Left lung (tissue), 10 donors: Measurements from ENCODE around the gene ATP2C1. TPM values are rescaled to one million over a fixed set of nuclear protein-coding genes. Genes with fewer than 3 reads are reported as not detected.
A peak's percentile ranks its signal among the peaks of the same experiment; 100 is the strongest.

Experiments used
- ATAC-seq: fragments of 200-7000 bp; cut with Tn5 transposase; one replicate; pipeline ENCODE4 v1.9.1; 2020; ENCODE audit warnings: moderate library complexity
- DNase-seq, 4 donors: peaks; one replicate each; pipeline ENCODE4 v3.0.0-alpha.2; 2013 to 2020
- H3K27ac ChIP-seq, 2 donors: fragments of 200-600 bp; sonication (generic) in 1 of 2; one replicate each; pipeline versions ENCODE4 v1.5.0 to v1.8.0; 2020 to 2021
- H3K27me3 ChIP-seq, 2 donors: fragments of 200-600 bp; sonication (generic) in 1 of 2; one replicate each; pipeline versions ENCODE4 v1.5.0 to v1.8.0; 2020 to 2021
- H3K36me3 ChIP-seq, 2 donors: fragments of 200-600 bp; sonication (generic) in 1 of 2; one replicate each; pipeline versions ENCODE4 v1.5.0 to v1.8.0; 2020 to 2021
- H3K4me1 ChIP-seq, 2 donors: fragments of 200-600 bp; one replicate each; pipeline ENCODE4 v1.8.0; 2021
- H3K4me3 ChIP-seq, 2 donors: fragments of 200-600 bp; sonication (generic) in 1 of 2; one replicate each; pipeline versions ENCODE4 v1.5.0 to v1.8.0; 2020 to 2021; ENCODE audit warnings: mild to moderate bottlenecking in 1 of 2
- H3K9me3 ChIP-seq, 2 donors: fragments of 200-600 bp; sonication (generic) in 1 of 2; one replicate each; pipeline versions ENCODE4 v1.5.0 to v1.8.0; 2020 to 2021
- intact Hi-C, 2 donors: fragments of 100-400 bp; cut with DNase I; formaldehyde crosslinking; loops; one replicate each; pipeline versions ENCODE4 v1.11.2 to v1.14.2; 2022
- polyA plus RNA-seq, 6 donors: library from polyadenylated mRNA; unstranded; fragments of 120-200 nt; gene quantifications; one replicate each; pipeline ENCODE4 v1.2.1, GENCODE V29; 2013; ENCODE audit not compliant: insufficient read length in 6 of 6
- total RNA-seq, 2 donors: library from RNA; stranded (reverse); fragmentation: NEBNext Ultra II Directional; extraction: Animal tissue kit (Norgen Biotek cat#: 25700); gene quantifications; one replicate each; pipeline ENCODE4 v1.2.1, GENCODE V29; 2021
- TF ChIP-seq, protein P1 (sequence below), 2 donors: fragments of 200-600 bp; sonication (generic) in 1 of 2; IDR thresholded peaks; one replicate each; pipeline versions ENCODE4 v1.5.0 to v1.8.0; 2021; ENCODE audit warnings: antibody characterized with exemption in 2 of 2
- donor health status: DM: no; HTN: yes; CAD: no.
- donor health status: DM: no; HTN: no; CAD: no.

Gene ATP2C1
- total and polyA plus RNA-seq, 8 donors: 113 to 161 (median 130) TPM

DNA sequence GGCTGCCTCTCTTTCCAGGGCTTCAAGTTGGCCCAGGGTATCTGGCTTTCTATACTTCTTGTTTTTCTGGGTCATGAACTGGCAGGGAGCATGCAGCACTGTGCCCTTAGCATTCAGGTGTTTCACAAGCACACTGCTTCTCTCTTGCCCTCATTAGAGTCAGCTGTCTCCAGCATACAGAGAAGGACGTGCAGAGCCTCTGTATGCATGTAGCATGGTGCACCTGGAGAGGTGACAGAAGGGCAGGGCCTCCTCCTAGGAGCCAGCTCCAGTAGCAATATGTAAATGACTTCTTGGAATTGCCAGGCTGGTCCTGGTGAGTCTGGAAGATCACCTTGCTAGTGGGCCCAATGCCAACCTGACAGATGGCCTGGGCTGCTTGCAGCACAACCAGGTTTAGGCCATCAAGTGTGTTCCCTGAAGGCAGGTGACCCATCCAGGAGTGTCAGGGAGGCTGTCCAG is 44.8 kb upstream of the ATP2C1 start:
- TF ChIP-seq, protein P1, sequence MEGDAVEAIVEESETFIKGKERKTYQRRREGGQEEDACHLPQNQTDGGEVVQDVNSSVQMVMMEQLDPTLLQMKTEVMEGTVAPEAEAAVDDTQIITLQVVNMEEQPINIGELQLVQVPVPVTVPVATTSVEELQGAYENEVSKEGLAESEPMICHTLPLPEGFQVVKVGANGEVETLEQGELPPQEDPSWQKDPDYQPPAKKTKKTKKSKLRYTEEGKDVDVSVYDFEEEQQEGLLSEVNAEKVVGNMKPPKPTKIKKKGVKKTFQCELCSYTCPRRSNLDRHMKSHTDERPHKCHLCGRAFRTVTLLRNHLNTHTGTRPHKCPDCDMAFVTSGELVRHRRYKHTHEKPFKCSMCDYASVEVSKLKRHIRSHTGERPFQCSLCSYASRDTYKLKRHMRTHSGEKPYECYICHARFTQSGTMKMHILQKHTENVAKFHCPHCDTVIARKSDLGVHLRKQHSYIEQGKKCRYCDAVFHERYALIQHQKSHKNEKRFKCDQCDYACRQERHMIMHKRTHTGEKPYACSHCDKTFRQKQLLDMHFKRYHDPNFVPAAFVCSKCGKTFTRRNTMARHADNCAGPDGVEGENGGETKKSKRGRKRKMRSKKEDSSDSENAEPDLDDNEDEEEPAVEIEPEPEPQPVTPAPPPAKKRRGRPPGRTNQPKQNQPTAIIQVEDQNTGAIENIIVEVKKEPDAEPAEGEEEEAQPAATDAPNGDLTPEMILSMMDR (IDR thresholded peaks at IDR 0.05): no peak
- intact Hi-C loops: no loop called here

DNA sequence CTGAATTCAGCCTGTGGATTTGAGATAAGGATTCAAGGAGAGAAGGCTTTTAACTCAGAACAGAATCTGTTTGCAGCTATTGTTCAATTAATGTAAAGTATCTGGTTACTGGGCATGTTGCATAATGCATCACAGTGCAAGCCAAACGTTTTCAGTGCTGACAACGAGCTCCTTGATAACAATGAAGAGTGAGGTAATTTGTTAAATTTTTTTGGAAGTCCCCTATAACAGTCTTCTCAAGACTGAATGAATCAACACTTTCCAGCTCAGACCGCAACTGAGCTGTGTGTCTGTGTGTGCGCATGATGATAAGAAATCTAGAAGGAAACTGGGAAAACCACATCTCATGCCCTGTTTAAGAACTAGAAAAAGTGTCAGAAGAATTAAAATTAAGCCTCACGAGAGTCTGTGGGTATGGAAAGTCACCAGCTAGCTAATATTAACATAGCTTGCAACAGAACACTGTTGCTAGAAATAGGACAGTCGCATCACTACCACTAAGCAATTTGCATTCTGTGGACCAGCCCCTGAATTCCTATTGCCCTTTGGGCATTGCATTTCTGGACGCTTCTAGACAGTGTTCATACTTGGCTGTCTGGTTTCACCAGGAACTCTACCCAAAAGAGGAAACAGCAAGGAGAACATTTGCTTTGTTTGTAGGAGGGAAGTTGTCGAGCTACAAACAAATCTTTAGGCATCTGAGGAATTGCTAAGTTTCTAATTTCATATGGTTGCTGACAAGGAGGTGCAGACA is 43.7 kb upstream of the ATP2C1 start:
- H3K9me3 ChIP-seq: no peaks in the 10 kb centered on the region
- no peaks in the 10 kb centered on the region for H3K36me3 ChIP-seq
- peak overlapping the region; percentile 69 to 77 for H3K27ac ChIP-seq
- DNase-seq (peak in 3 of 4 donors; percentile 29 to 68 (median 40)), ATAC-seq (peak; percentile 78)
- TF ChIP-seq, protein P1 (IDR thresholded peaks at IDR 0.05): no peak
- H3K4me1 ChIP-seq: peaks cover 10 to 24% of the 10 kb centered on the region in 2 donors
- H3K27me3 ChIP-seq: no peaks in the 10 kb centered on the region
- intact Hi-C loops: no loop called here
- H3K4me3 ChIP-seq: peak overlapping the region in 1 of 2 donors; percentile 26

More for the DNA sequence above, 44.8 kb upstream of the ATP2C1 start:
- no peaks in the 10 kb centered on the region for H3K9me3 ChIP-seq
- H3K27ac ChIP-seq: peak overlapping the region in 1 of 2 donors; percentile 77
- H3K4me3 ChIP-seq: no peak overlapping the region
- H3K4me1 ChIP-seq: peaks cover 10 to 24% of the 10 kb centered on the region in 2 donors
- ATAC-seq (peak; percentile 77), DNase-seq (peak in 2 of 4 donors; percentile 21 to 62)
- no peaks in the 10 kb centered on the region for H3K36me3 ChIP-seq
- H3K27me3 ChIP-seq: no peaks in the 10 kb centered on the region

DNA sequence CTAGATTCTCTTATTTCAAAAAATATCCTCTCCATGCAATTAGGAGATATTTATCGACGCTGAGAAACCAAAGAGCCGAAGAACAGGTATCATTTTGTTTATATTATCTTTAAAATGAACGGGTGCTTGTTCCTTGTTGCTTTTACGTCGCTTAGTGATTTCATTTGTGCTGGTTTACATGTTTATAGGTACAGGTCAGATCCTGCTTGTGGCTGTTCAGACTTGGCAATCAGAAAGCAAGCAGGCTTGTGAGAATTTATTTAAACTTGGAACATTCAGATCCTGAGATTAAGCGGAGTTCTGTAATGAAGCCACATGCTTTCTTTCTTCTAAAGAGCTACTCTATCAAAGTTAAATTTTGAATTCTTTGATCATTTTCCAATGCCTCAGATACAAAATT is 43.0 kb upstream of the ATP2C1 start:
- H3K36me3 ChIP-seq: no peaks in the 10 kb centered on the region
- no peak for DNase-seq
- no peak for ATAC-seq
- intact Hi-C loops: no loop called here
- H3K27me3 ChIP-seq: no peaks in the 10 kb centered on the region
- no peaks in the 10 kb centered on the region for H3K9me3 ChIP-seq
- H3K27ac ChIP-seq: peak overlapping the region; percentile 69 to 77
- peaks cover 10 to 24% of the 10 kb centered on the region in 2 donors for H3K4me1 ChIP-seq
- TF ChIP-seq, protein P1 (IDR thresholded peaks at IDR 0.05): no peak
- H3K4me3 ChIP-seq: peak overlapping the region in 1 of 2 donors; percentile 26

DNA sequence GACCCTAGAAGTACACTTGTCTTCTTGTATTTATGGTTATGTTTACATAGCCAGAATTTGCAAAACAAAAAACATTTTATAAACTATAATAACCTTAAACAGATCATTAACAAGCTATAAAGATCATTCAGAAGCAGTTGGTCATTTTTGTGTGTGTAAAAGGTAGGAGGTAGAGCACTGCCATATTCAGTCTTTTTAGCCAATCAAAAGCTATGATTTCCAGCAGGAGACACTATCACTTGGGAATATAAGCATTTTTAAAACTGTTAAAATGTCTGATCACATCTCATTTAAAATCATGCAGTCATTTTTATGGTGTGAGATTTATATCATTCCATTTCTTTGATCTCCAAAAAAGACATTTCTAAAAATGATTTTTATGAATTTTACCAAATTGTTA is 42.6 kb upstream of the ATP2C1 start:
- Histone ChIP-seq H3K4me3 (peak overlapping the region in 1 of 2 donors; percentile 26), H3K27me3 (no peaks in the 10 kb centered on the region), H3K9me3 (no peaks in the 10 kb centered on the region), H3K4me1 (peaks cover 10 to 24% of the 10 kb centered on the region in 2 donors), H3K27ac (peak overlapping the region; percentile 69 to 77), H3K36me3 (no peaks in the 10 kb centered on the region)
- DNase-seq (no peak), ATAC-seq (no peak)
- TF ChIP-seq, protein P1 (IDR thresholded peaks at IDR 0.05): no peak
- intact Hi-C loops: no loop called here

DNA sequence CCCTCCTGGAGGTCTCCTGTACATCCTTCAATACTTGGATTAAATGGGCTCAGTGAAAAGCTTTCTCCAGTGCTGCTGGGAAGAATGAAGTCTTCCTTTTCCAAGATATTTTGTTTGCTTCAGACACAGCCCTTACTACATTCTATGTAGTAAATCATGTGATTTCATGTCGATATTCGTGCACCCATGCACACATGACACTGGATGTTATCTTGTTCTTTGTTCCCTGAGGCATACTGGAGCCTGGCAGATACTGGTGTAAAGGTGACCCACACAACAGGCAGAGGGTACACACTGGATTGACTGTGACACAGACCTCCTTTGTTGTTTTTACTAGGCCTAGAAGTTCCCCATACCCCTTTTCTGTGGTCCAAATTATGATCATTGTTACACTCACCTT is 40.3 kb upstream of the ATP2C1 start:
- DNase-seq (no peak), ATAC-seq (no peak)
- peaks cover 10 to 24% of the 10 kb centered on the region in 2 donors for H3K4me1 ChIP-seq
- TF ChIP-seq, protein P1 (IDR thresholded peaks at IDR 0.05): no peak
- intact Hi-C loops: no loop called here
- H3K27me3 ChIP-seq: no peaks in the 10 kb centered on the region
- no peak overlapping the region for H3K4me3 ChIP-seq
- H3K27ac ChIP-seq: no peak overlapping the region
- no peaks in the 10 kb centered on the region for H3K9me3 ChIP-seq
- H3K36me3 ChIP-seq: no peaks in the 10 kb centered on the region
